Cerebellar cortex (tissue), 1 donor: Measurements from ENCODE around the gene NPNT.
"Not testable (repeated sequence)": the region's sequence is repeated elsewhere in the genome, so short reads cannot be mapped to it uniquely, and the experiment has no call there.

ENCODE experiments used
- DNase-seq: peaks from one replicate; pipeline ENCODE4 v3.0.0-alpha.2; 2015; ENCODE audit warnings: low spot score

Gene NPNT, protein sequence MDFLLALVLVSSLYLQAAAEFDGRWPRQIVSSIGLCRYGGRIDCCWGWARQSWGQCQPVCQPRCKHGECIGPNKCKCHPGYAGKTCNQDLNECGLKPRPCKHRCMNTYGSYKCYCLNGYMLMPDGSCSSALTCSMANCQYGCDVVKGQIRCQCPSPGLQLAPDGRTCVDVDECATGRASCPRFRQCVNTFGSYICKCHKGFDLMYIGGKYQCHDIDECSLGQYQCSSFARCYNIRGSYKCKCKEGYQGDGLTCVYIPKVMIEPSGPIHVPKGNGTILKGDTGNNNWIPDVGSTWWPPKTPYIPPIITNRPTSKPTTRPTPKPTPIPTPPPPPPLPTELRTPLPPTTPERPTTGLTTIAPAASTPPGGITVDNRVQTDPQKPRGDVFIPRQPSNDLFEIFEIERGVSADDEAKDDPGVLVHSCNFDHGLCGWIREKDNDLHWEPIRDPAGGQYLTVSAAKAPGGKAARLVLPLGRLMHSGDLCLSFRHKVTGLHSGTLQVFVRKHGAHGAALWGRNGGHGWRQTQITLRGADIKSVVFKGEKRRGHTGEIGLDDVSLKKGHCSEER

DNA sequence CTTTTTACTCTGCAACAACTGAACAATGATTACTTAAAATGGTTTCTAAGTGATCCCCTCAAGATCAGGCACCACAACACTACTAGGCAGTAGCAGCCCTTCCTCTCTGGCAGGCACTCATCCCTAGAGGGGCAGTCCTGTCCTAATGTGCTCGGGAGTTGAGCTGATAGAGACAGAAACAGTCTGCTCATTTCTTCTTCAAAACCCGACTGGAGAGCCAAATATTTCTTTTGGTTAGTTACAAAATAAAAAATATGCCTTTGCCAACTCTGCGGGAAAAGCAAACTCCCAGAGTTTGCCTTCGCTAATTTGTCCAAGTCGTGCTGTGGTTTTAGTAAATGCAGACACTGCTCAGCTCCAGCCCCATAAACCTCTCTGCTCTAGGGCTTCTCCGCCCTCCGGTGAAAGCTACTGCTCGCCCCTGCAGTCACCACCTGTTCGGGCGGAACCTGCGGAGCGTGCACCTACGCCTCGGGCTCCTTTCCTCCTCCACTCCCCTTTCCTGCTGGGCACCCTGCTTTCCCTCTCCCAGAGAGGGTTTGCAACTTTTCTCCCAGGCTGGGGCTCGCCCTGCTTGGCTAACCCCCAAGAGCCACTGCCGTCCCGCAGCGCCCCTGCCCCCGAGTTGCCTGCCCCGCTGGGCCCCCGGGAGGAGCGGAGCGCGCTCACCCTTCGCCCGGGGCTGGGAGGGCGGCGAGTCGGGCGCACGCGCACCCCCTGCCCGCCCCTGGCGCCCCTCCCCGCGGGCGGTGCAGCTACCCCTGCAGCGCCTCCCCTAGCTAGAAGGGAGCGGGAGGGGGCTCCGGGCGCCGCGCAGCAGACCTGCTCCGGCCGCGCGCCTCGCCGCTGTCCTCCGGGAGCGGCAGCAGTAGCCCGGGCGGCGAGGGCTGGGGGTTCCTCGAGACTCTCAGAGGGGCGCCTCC lies at the start of gene NPNT:
Gene NPNT (plus strand): TSS at position 812 of the 923 bp plus-strand sequence. CDS start 182 bp downstream, outside the sequence.
- no peak for DNase-seq

- DNase-seq = peak; percentile 1
Measured at GRCh38 chr4:105845559-105845958, 49.7 kb upstream of the NPNT start.

GRCh38 chr4:105848359-105848758 lies 46.9 kb upstream of the NPNT start:
- not testable (repeated sequence) for DNase-seq

- no peak for DNase-seq
Measured at GRCh38 chr4:105851196-105851595, 44.1 kb upstream of the NPNT start.

GRCh38 chr4:105852230-105852629 lies 43.0 kb upstream of the NPNT start:
- not testable (repeated sequence) for DNase-seq

- no peak for DNase-seq
Measured at GRCh38 chr4:105858466-105859040, 36.7 kb upstream of the NPNT start.

DNA sequence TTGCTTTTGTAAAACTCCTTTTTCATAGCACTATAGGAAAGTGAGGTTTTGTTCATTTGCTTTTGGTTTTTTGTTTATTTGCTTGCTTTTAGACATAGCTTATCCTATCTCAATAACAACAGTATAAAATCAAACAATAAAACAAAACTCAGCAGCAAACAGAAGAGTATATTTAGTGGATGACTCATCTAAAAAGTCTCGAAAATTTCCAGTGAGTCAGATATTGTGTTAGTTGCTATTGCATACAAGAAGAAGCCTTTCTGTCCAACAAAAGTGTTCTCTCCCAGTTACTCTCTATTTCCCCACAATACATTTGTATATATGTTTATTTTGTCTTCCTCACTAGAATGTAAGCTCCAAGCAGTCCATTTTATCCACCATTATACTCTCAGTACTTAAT lies 36.0 kb upstream of the NPNT start:
- no peak for DNase-seq

- DNase-seq = no peak
Measured at GRCh38 chr4:105870963-105871362, 24.3 kb upstream of the NPNT start.

DNA sequence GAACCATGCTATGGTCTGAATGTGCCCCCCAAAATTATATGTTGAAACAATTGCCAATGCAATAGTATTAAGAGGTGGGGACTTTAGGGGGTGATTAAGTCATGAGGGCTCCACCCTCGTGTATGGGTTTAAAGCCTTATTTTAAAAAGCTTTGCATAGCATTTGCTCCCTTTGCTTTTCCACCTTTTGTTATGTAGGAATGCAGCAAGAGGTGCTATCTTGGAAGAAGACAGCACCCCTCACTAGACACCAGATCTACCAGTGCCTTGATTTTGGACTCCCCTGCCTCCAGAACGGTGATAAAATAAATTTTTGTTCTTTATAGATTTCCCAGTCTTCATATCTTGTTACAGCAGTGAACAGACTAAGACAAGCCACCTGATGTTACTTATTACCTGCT lies 23.3 kb upstream of the NPNT start:
- no peak for DNase-seq

- no peak for DNase-seq
Measured at GRCh38 chr4:105875233-105875632, 20.0 kb upstream of the NPNT start.

- DNase-seq = no peak
Measured at GRCh38 chr4:105878668-105879067, 16.6 kb upstream of the NPNT start.

DNA sequence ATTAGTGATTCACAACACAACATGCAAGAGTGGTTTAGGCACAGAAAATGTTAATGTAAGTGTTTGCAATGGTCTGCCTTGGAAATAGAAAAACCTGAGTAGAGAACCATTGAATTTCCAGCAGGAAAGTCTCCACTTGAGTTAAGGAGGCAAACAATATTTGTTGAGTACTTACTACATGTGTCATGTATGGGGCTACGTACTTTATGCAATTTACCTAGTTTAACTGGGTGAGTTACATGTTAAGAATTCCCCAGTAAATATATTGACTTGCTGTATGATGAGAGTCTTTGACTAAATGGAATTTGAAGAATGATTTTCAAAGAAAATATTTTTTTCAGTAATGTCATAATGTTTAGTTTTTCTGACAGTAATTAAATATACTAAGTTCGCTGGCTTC lies 7.8 kb upstream of the NPNT start:
- DNase-seq = no peak

DNA sequence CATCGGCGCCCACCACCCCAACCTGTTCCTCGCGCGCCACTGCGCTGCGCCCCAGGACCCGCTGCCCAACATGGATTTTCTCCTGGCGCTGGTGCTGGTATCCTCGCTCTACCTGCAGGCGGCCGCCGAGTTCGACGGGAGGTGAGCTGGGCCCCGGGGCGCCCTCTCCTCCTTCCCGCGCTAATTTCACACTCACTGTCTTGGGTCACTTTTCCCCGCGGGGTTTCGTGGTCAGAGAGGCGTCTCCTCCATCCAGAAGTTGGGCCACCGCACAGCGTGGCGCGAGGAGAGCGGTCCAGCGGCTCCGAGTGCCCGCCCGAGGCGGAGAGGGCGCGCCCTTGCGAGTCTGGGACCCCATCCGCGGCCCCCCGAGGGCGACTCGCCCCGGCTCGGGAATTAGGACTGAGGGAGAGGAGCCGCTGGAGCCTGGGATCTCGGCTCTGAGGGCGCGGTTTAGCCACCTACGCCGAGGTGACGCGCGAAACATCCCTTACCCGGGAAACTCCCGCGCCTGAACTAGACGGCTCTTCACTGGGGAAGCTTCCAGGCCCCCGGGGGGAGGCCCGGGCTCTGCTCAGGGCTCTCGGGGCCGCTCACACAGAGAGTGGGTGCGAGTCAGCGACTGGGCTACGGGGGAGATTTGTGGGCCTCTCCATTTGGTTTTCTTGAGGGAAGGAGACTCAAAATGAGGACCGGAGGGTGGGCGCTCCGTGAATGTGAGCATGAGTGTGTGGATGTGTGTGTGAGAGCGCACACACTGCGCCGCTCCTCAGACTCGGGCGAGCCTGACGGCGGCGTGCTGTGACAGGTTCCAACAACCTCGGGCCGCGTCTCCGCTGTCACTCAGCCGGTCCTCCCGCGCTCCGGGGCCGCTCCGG lies 551 bp downstream of the NPNT start:
- no peak for DNase-seq

DNA sequence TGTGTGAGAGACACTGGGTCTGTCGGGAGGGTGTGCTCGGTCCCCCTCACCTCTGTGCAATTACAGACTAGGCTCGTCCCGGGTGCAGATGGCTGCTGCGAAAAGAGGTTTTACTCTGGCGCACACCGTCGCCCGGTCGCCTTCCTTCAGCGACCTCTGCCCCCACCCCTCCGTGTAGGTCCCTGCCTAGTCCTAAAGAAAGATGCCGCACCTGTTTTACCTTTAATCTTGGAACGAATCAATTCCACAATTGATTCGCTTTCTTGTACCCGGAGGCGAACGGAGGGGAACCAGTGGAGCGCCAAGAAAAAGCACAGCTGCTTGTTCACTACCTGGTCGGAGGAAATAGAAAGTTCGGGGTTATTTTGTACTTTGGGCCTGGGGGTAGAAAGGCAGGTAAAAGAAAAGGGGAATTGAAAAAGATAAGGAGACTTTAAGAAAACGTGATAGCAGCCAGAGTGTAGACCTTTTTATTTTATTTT lies 1.2 kb downstream of the NPNT start:
- no peak for DNase-seq

- DNase-seq = no peak
Measured at GRCh38 chr4:105896984-105897775, 1.9 kb downstream of the NPNT start.

GRCh38 chr4:105900541-105900940 lies 5.3 kb downstream of the NPNT start:
- no peak for DNase-seq

- DNase-seq = no peak
Measured at GRCh38 chr4:105902550-105903262, 7.4 kb downstream of the NPNT start.

DNA sequence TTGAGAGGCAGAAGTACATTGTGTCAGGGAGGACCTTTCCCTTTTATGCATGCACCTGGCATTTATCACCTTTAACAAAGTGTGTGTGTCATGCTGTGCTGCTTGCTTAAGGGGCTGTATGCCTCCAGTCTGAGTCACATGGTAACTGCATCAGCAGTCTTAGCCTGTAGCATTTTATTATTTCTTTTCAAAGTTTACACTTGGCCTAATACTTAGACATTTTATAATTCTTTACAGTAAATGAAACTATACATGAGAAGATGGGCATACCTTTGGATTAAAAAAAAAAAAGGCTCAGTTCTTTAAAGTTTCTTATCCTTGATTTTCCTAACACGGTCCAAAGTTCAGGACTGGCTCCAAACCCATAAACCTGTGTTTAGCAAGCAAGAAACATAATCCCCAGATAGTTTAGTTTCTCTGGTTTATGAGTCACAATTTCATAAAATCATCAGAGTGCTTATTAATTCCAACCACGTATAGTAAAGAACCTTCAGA lies 14.6 kb downstream of the NPNT start:
- no peak for DNase-seq

DNA sequence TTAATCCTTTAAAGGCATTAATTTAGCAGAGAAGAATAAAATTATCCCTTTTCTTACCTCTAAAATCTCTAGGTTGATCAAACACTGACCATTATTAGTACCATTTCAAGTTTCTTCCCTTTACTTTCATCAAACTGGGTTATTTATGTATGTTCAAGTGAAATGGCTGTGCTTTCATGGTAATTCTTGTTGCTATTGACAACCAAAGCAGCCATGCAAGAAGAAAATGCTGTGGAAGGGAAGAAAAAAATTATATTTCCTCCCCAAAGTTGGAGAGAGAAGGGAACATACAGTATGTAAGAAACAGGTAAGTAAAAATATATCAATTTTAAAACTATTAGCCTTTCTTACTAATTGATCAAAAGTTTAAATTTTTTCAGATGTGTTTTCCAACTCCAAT lies 16.2 kb downstream of the NPNT start:
- DNase-seq = no peak
